ENCODE results near the gene DNM3. TPM values are rescaled to one million over a fixed set of nuclear protein-coding genes. Genes with fewer than 3 reads are reported as not detected.

Gene DNM3
- total and polyA plus RNA-seq, 2 donors (not counting 1 experiment from before 2014, with no cell fraction given): 1.0 to 1.3 TPM

GRCh38 chr1:171868217-171868803 lies 27.0 kb downstream of the DNM3 start:
- Histone ChIP-seq H3K9ac (ENCODE audit: low read length) (no peak overlapping the region), H3K4me1 (ENCODE audit: control insufficient read depth in 2 of 2, insufficient read depth in 2 of 2, low read length in 2 of 2) (no peaks in the 10 kb centered on the region), H3K27ac (ENCODE audit: low read length in 2 of 2) (no peak overlapping the region), H3K36me3 (replicated peaks in 1 of 2; ENCODE audit: control extremely low read depth in 1 of 2, control insufficient read depth in 1 of 2, extremely low read depth in 1 of 2, insufficient read depth in 2 of 2, low read length in 1 of 2) (no peaks in the 10 kb centered on the region), H3K4me3 (ENCODE audit: control extremely low read depth in 1 of 5, extremely low read depth in 1 of 5, insufficient read depth in 1 of 5, low read depth in 2 of 5, low read length in 4 of 5) (no peak overlapping the region), H3K9me3 (ENCODE audit: control extremely low read depth in 1 of 3, control insufficient read depth in 2 of 3, insufficient read depth in 1 of 3, low read length in 2 of 3) (no peaks in the 10 kb centered on the region), H2AFZ (ENCODE audit: insufficient read depth, low read depth, low read length, poor library complexity, severe bottlenecking) (no peak overlapping the region), H4K20me1 (ENCODE audit: control insufficient read depth, insufficient read depth, low read length, poor library complexity, severe bottlenecking) (no peaks in the 10 kb centered on the region), H3K4me2 (replicated peaks; ENCODE audit: low read depth, low read length, poor library complexity, severe bottlenecking) (no peak overlapping the region), H3K79me2 (ENCODE audit: control insufficient read depth, insufficient read depth, low read length) (no peaks in the 10 kb centered on the region), H3K27me3 (replicated peaks in 1 of 4; ENCODE audit: control extremely low read depth in 1 of 4, control insufficient read depth in 3 of 4, insufficient read depth in 4 of 4, low read length in 3 of 4) (no peaks in the 10 kb centered on the region)
- POLR2A ChIA-PET: no interaction called here
- no peak for ATAC-seq (ENCODE audit: low read depth)
- no peak overlapping the region for H3K4me3 Mint-ChIP-seq
- TF ChIP-seq EZH2 (IDR thresholded peaks at IDR 0.05; ENCODE audit: borderline replicate concordance, insufficient read depth, low read depth, low read length, poor library complexity, severe bottlenecking) (no peak), CTCF (IDR thresholded peaks at IDR 0.05) (no peak)
- H3K27ac Mint-ChIP-seq: no peak overlapping the region
- no peaks in the 10 kb centered on the region for H3K9me3 Mint-ChIP-seq (ENCODE audit: insufficient read depth)
- peaks cover 7% of the 10 kb centered on the region for H3K27me3 Mint-ChIP-seq
- no peak for DNase-seq
- intact Hi-C loops (cut with micrococcal nuclease): no loop called here
- WGBS (ENCODE audit: insufficient coverage): 62% methylated on average over 3 of the region's 3 CpGs
- no peaks in the 10 kb centered on the region for H3K4me1 Mint-ChIP-seq
- CTCF ChIA-PET: no interaction called here

GRCh38 chr1:171869097-171869496 lies 27.8 kb downstream of the DNM3 start:
- Histone ChIP-seq H3K4me1 (ENCODE audit: control insufficient read depth in 2 of 2, insufficient read depth in 2 of 2, low read length in 2 of 2) (no peaks in the 10 kb centered on the region), H4K20me1 (ENCODE audit: control insufficient read depth, insufficient read depth, low read length, poor library complexity, severe bottlenecking) (no peaks in the 10 kb centered on the region), H3K4me2 (replicated peaks; ENCODE audit: low read depth, low read length, poor library complexity, severe bottlenecking) (no peak overlapping the region), H3K36me3 (replicated peaks in 1 of 2; ENCODE audit: control extremely low read depth in 1 of 2, control insufficient read depth in 1 of 2, extremely low read depth in 1 of 2, insufficient read depth in 2 of 2, low read length in 1 of 2) (no peaks in the 10 kb centered on the region), H3K79me2 (ENCODE audit: control insufficient read depth, insufficient read depth, low read length) (no peaks in the 10 kb centered on the region), H2AFZ (ENCODE audit: insufficient read depth, low read depth, low read length, poor library complexity, severe bottlenecking) (no peak overlapping the region), H3K27me3 (replicated peaks in 1 of 4; ENCODE audit: control extremely low read depth in 1 of 4, control insufficient read depth in 3 of 4, insufficient read depth in 4 of 4, low read length in 3 of 4) (no peaks in the 10 kb centered on the region), H3K9ac (ENCODE audit: low read length) (no peak overlapping the region), H3K4me3 (ENCODE audit: control extremely low read depth in 1 of 5, extremely low read depth in 1 of 5, insufficient read depth in 1 of 5, low read depth in 2 of 5, low read length in 4 of 5) (no peak overlapping the region), H3K27ac (ENCODE audit: low read length in 2 of 2) (no peak overlapping the region), H3K9me3 (ENCODE audit: control extremely low read depth in 1 of 3, control insufficient read depth in 2 of 3, insufficient read depth in 1 of 3, low read length in 2 of 3) (no peaks in the 10 kb centered on the region)
- Mint-ChIP-seq H3K4me1 (no peaks in the 10 kb centered on the region), H3K27me3 (peaks cover 6% of the 10 kb centered on the region), H3K9me3 (ENCODE audit: insufficient read depth) (no peaks in the 10 kb centered on the region), H3K27ac (no peak overlapping the region), H3K4me3 (no peak overlapping the region)
- ATAC-seq (ENCODE audit: low read depth) (no peak), DNase-seq (no peak)
- ChIA-PET POLR2A (no interaction called here), CTCF (no interaction called here)
- intact Hi-C loops (cut with micrococcal nuclease): no loop called here
- no peak for TF ChIP-seq EZH2 (IDR thresholded peaks at IDR 0.05; ENCODE audit: borderline replicate concordance, insufficient read depth, low read depth, low read length, poor library complexity, severe bottlenecking)
- TF ChIP-seq CTCF (IDR thresholded peaks at IDR 0.05): no peak
